ENCODE results near the gene RPH3AL. TPM values are rescaled to one million over a fixed set of nuclear protein-coding genes. Genes with fewer than 3 reads are reported as not detected.
"Not testable (repeated sequence)": the region's sequence is repeated elsewhere in the genome, so short reads cannot be mapped to it uniquely, and the experiment has no call there.

Gene RPH3AL
- total and polyA plus RNA-seq, 2 experiments from 2014 or later = 13.8 to 39.0 TPM

GRCh38 chr17:225551-225950 is 127.1 kb downstream of the RPH3AL start:
- no peak for TF ChIP-seq CTCF (IDR thresholded peaks at IDR 0.05; ENCODE audit: low read depth, low read length)
- no peaks in the 10 kb centered on the region for H3K4me1 ChIP-seq (ENCODE audit: low read depth)
- no peak overlapping the region for H3K27ac ChIP-seq
- H3K27me3 ChIP-seq = no peaks in the 10 kb centered on the region
- no peak for DNase-seq (ENCODE audit: low read depth in 1 of 2, low spot score in 1 of 2)
- no peaks in the 10 kb centered on the region for H3K36me3 ChIP-seq
- no peak overlapping the region for H3K4me3 ChIP-seq
- H3K9me3 ChIP-seq (ENCODE audit: low read depth) = no peaks in the 10 kb centered on the region

- not testable (repeated sequence) for H3K27me3 ChIP-seq; H3K4me1 ChIP-seq (ENCODE audit: low read depth); H3K9me3 ChIP-seq (ENCODE audit: low read depth); DNase-seq (ENCODE audit: low read depth in 1 of 2, low spot score in 1 of 2); H3K27ac ChIP-seq; H3K36me3 ChIP-seq; H3K4me3 ChIP-seq
These were observed 128.0 kb downstream of the RPH3AL start for GRCh38 chr17:224576-224975.

GRCh38 chr17:223723-224471 is 128.7 kb downstream of the RPH3AL start:
- no peaks in the 10 kb centered on the region for H3K9me3 ChIP-seq (ENCODE audit: low read depth)
- no peak overlapping the region for H3K27ac ChIP-seq
- H3K27me3 ChIP-seq = no peaks in the 10 kb centered on the region
- H3K4me1 ChIP-seq (ENCODE audit: low read depth) = no peaks in the 10 kb centered on the region
- TF ChIP-seq CTCF (IDR thresholded peaks at IDR 0.05; ENCODE audit: low read depth, low read length) = no peak
- H3K4me3 ChIP-seq = no peak overlapping the region
- no peak for DNase-seq (ENCODE audit: low read depth in 1 of 2, low spot score in 1 of 2)
- H3K36me3 ChIP-seq = no peaks in the 10 kb centered on the region

GRCh38 chr17:222172-222571 is 130.4 kb downstream of the RPH3AL start:
- Histone ChIP-seq H3K36me3 (no peaks in the 10 kb centered on the region), H3K9me3 (ENCODE audit: low read depth) (no peaks in the 10 kb centered on the region), H3K4me3 (no peak overlapping the region), H3K27me3 (no peaks in the 10 kb centered on the region), H3K27ac (no peak overlapping the region), H3K4me1 (ENCODE audit: low read depth) (no peaks in the 10 kb centered on the region)
- peak in 1 of 2 donors; percentile 14 for DNase-seq (ENCODE audit: low read depth in 1 of 2, low spot score in 1 of 2)
- no peak for TF ChIP-seq CTCF (IDR thresholded peaks at IDR 0.05; ENCODE audit: low read depth, low read length)

- Histone ChIP-seq H3K4me3 (no peak overlapping the region), H3K36me3 (no peaks in the 10 kb centered on the region), H3K27me3 (no peaks in the 10 kb centered on the region), H3K27ac (no peak overlapping the region), H3K9me3 (ENCODE audit: low read depth) (no peaks in the 10 kb centered on the region), H3K4me1 (ENCODE audit: low read depth) (no peaks in the 10 kb centered on the region)
- TF ChIP-seq CTCF (IDR thresholded peaks at IDR 0.05; ENCODE audit: low read depth, low read length) = no peak
- no peak for DNase-seq (ENCODE audit: low read depth in 1 of 2, low spot score in 1 of 2)
These were observed 132.9 kb downstream of the RPH3AL start for GRCh38 chr17:219696-220095.

- DNase-seq (ENCODE audit: low read depth in 1 of 2, low spot score in 1 of 2) = no peak
- Histone ChIP-seq H3K27me3 (no peaks in the 10 kb centered on the region), H3K4me3 (no peak overlapping the region), H3K9me3 (ENCODE audit: low read depth) (no peaks in the 10 kb centered on the region), H3K27ac (no peak overlapping the region), H3K36me3 (no peaks in the 10 kb centered on the region), H3K4me1 (ENCODE audit: low read depth) (no peaks in the 10 kb centered on the region)
- TF ChIP-seq CTCF (IDR thresholded peaks at IDR 0.05; ENCODE audit: low read depth, low read length) = no peak
These were observed 134.0 kb downstream of the RPH3AL start for GRCh38 chr17:218432-219110.
